Stimulated activated CD4-positive, alpha-beta T cell treated with anti-CD3 and anti-CD28 coated beads, Interleukin-1b, Interleukin-23, amount 100 ng/mL, for 1 hour (primary cell): ENCODE data around the gene PPEF2.

Experiments
- DNase-seq, 2 donors: peaks; one replicate each; pipeline ENCODE4 v3.0.0-alpha.2; 2020; ENCODE audit warnings: low read depth in 2 of 2

PPEF2 gene

DNA sequence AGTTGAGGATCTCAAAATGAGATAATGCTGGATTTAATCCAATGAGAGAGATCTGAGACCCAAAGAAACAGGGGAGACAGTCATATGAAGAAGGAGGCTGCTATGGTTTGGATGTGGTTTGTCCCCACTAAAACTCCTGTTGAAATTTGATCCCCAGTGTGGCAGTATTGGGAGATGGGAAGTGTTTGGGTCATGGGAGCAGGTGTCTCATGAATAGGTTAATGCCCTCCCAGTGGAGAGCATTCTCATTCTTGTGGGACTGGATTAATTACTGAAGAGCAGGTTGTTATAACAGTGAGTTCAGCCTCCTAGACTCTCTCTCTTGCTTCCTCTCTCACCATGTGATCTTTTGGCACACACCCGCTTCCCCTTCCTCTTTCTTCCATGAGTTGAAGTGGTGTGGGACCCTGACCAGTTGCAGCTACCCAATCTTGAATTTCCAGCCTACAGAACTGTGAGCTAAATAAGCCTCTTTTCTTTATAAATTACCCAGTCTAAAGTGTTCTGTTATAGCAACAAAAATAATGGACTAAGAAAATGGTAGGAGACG is 70.3 kb downstream of the PPEF2 start:
- no peak for DNase-seq

DNA sequence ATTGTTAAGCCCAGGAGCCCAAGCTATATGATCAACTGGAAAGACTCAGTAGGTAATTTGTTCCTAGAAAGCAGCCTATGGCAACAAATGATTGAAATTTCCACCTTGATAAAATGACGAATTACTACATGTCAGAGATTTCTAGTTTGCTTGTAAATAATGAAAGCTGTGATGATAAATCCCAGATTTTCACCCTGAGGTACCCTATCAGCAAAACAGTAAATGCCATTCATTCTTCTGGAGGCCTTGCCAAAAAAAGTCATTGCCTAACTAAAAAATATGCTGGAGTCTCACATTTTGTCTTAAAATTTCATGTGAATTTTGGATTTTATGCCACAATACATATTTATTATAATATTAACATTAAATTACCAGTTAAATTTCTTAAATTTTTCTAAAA is 71.3 kb downstream of the PPEF2 start:
- no peak for DNase-seq

DNA sequence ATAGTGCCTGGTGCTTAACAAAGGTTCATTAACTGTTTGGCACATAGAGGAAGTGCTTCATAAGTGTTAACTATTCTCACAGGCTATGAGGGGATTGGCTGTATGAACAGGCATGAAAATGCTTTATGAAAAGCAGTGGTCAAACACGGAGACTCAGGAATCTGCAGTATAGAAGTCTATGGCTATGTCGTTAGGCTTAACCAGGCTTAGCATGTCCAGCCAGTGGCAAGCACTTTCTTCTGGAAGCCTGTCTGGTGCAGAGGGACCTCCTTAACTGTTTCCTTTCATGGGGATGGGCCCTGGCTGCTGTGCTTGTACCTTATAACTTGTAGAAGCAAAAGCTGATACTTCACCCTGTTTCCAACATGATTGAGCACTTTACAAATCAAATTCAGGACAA is 78.4 kb downstream of the PPEF2 start:
- no peak for DNase-seq

DNA sequence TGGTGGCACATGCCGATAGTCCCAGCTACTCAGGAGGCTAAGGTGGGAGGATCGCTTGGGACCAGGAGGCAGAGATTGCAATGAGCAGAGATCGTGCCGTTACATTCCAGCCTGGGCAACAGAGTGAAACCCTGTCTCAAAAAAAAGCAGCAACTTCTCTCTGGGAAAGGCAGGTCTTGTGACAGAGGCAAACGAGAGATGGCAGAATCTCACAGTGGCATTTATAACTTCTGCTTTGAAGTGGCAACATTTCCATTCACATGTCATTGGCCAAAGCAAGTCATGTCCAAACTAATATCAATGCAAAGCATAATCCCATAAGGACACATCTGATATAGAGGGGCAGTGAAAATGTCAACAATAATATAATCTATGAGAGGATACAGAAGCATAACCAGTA is 79.8 kb downstream of the PPEF2 start:
- DNase-seq, result no peak

DNA sequence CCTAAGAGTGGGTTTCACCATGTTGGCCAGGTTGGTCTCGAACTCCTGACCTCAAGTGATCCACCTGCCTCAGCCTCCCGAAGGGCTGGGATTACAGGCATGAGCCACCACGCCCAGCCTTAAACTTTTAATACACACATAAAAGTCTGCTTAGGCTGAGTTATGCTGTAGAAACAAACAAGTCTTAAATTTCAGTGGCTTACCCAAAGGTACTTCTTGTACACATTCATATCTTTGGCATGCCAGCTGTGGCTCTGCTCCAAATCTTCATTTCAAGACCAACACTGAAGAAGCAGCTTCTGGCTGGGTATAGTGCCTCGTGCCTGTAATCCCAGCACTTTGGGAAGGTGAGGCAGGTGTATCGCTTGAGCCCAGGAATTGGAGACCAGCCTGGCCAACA is 80.3 kb downstream of the PPEF2 start:
- DNase-seq, result no peak

DNA sequence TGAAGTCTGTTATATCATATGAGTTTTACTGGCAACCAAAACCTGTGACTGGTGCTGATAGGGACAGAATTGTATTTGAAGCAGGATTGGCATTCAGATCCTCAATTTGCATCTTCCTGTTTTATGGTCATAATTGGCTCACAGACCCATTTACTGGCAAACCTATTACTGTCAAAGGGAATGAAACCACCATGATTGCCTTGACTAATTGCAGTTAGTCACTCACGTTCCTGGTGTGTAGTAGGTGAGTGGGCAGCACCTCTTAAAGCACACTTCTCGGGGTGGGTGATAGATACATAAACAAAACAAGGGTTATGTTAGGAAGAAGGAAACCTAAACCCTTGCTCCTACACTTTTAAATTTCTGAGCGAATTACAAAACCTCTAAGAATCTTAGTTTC is 81.0 kb downstream of the PPEF2 start:
- DNase-seq, result no peak

DNA sequence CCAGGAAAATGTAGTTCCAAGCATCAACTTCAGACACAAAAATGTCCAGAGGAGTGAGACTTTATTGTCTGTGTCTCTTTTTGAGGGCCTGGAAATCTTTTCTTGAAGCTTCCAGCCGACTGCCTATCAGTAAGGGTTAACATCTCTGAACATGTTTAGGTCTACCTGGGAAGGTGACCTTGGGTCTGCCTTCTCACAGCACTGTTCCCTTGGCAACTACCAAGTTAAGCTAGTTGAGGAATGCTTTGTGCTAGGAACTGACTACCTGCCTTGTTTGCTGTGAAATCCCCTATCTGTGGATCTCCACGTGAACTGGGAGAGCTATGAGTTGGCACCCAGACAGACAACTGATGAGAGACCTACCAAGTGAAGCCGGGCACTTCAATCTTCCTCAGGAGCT is 81.6 kb downstream of the PPEF2 start:
- no peak for DNase-seq

DNA sequence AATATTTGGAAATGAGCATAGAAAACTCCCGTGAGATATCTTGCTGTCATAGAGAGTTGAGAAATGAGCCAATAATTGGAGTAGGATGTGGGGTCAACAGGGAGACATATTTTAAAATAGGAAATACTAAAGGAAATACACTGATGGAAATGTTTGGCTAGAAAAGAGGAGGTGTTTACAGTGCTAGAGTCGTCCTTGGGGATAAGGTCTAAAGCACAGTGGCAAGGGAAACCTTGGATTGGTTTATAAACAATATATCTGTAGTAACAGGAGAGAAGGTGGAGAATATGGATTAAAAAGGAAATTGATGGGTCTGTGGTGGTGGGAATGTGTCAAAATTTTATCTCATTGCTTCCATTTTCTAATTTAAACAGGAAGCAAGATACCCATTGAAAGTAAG is 82.1 kb downstream of the PPEF2 start:
- DNase-seq, result no peak

DNA sequence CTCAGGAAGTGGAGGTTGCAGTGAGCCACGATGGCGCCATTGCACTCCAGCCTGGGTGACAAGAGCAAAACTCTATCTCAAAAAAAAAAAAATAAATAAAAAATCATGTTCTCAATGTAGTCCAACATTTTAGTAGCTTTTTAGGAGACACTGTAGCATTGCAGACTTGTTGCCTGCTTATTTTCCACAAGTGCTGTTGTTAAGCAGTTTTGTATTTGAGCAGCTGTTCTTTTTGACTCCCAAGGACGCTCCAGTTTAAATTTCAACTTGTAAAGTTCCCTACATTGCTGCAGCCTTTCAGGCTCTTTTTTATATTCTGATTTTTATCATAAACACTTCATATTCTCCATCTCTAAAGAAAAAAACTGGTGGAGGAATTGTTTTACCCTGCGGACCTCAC is 83.1 kb downstream of the PPEF2 start:
- no peak for DNase-seq

DNA sequence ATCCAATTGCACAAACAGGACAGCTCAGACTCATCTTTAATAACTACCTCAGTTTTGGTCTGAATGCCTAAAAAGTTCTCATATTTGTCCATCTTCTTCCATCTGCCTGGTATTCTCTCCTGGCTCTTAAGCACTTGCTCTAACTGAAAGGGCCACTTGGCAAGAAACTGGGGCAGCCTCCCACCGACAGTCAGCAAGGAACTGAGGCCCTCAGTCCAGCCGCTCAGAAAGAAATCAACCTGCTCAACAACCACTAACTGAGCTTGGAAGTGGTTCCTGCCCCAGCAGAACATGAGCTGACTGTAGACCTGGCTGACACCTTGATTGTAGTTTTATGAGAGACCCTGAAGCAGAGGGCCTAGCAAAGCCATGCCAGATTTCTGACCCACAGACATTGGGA is 84.4 kb downstream of the PPEF2 start:
- no peak for DNase-seq
